DND-41 (cell line): ENCODE measurements around the gene ERO1B.

Experiments used
- CTCF ChIP-seq: IDR thresholded peaks from 2 replicates; pipeline ENCODE4 v1.5.1; 2012; ENCODE audit warnings: borderline replicate concordance, low read length, moderate library complexity, mild to moderate bottlenecking; ENCODE audit not compliant: poor library complexity, severe bottlenecking; ENCODE audit errors: extremely low read depth
- EZH2 ChIP-seq: IDR thresholded peaks from 3 replicates; pipeline ENCODE4 v1.6.1; 2012; ENCODE audit warnings: borderline replicate concordance, low read depth, mild to moderate bottlenecking, moderate library complexity, low read length, inconsistent platforms; ENCODE audit not compliant: severe bottlenecking

- TF ChIP-seq CTCF (no peak), EZH2 (no peak)
Measured at GRCh38 chr1:236207569-236207968, 74.2 kb downstream of the ERO1B start.
